ENCODE measurements around the gene GPR146.
A peak's percentile ranks its signal among the peaks of the same experiment; 100 is the strongest.

GPR146 gene

GRCh38 chr7:1100834-1101562 is 56.7 kb downstream of the GPR146 start:
- Mint-ChIP-seq H3K9me3 (peaks cover 3% of the 10 kb centered on the region), H3K27me3 (no peaks in the 10 kb centered on the region), H3K36me3 (ENCODE audit: low read depth) (peaks cover 13% of the 10 kb centered on the region), H3K4me1 (ENCODE audit: low read depth) (peaks cover 25% of the 10 kb centered on the region), H3K4me3 (no peak overlapping the region), H3K27ac (no peak overlapping the region)

- no peak overlapping the region for H3K27ac Mint-ChIP-seq
- peaks cover 13% of the 10 kb centered on the region for H3K36me3 Mint-ChIP-seq (ENCODE audit: low read depth)
- no peak overlapping the region for H3K4me3 Mint-ChIP-seq
- peaks cover 25% of the 10 kb centered on the region for H3K4me1 Mint-ChIP-seq (ENCODE audit: low read depth)
- H3K27me3 Mint-ChIP-seq = no peaks in the 10 kb centered on the region
- H3K9me3 Mint-ChIP-seq = peaks cover 3% of the 10 kb centered on the region
These were observed 57.5 kb downstream of the GPR146 start for GRCh38 chr7:1101563-1102431.

- H3K4me3 Mint-ChIP-seq = peak overlapping the region; percentile 32
- H3K9me3 Mint-ChIP-seq = peaks cover 1% of the 10 kb centered on the region
- no peaks in the 10 kb centered on the region for H3K27me3 Mint-ChIP-seq
- H3K36me3 Mint-ChIP-seq (ENCODE audit: low read depth) = peaks cover 2% of the 10 kb centered on the region
- H3K4me1 Mint-ChIP-seq (ENCODE audit: low read depth) = peaks cover 25% of the 10 kb centered on the region
- H3K27ac Mint-ChIP-seq = peak overlapping the region; percentile 45
These were observed 58.9 kb downstream of the GPR146 start for GRCh38 chr7:1103009-1103788.

- Mint-ChIP-seq H3K36me3 (ENCODE audit: low read depth) (no peaks in the 10 kb centered on the region), H3K4me3 (peak overlapping the region; percentile 32), H3K27me3 (no peaks in the 10 kb centered on the region), H3K27ac (no peak overlapping the region), H3K4me1 (ENCODE audit: low read depth) (peaks cover 25% of the 10 kb centered on the region), H3K9me3 (no peaks in the 10 kb centered on the region)
These were observed 59.6 kb downstream of the GPR146 start for GRCh38 chr7:1103789-1104515.

- Mint-ChIP-seq H3K27me3 (no peaks in the 10 kb centered on the region), H3K36me3 (ENCODE audit: low read depth) (no peaks in the 10 kb centered on the region), H3K4me1 (ENCODE audit: low read depth) (peaks cover 25% of the 10 kb centered on the region), H3K9me3 (no peaks in the 10 kb centered on the region), H3K4me3 (no peak overlapping the region), H3K27ac (no peak overlapping the region)
These were observed 60.3 kb downstream of the GPR146 start for GRCh38 chr7:1104516-1105179.

- Mint-ChIP-seq H3K9me3 (no peaks in the 10 kb centered on the region), H3K27ac (no peak overlapping the region), H3K4me3 (no peak overlapping the region), H3K4me1 (ENCODE audit: low read depth) (peaks cover 25% of the 10 kb centered on the region), H3K27me3 (no peaks in the 10 kb centered on the region), H3K36me3 (ENCODE audit: low read depth) (no peaks in the 10 kb centered on the region)
These were observed 60.8 kb downstream of the GPR146 start for GRCh38 chr7:1105189-1105588.

- Mint-ChIP-seq H3K36me3 (ENCODE audit: low read depth) (no peaks in the 10 kb centered on the region), H3K27me3 (no peaks in the 10 kb centered on the region), H3K4me3 (no peak overlapping the region), H3K27ac (no peak overlapping the region), H3K9me3 (no peaks in the 10 kb centered on the region), H3K4me1 (ENCODE audit: low read depth) (peaks cover 25% of the 10 kb centered on the region)
These were observed 61.9 kb downstream of the GPR146 start for GRCh38 chr7:1106063-1106792.

- Mint-ChIP-seq H3K4me3 (no peak overlapping the region), H3K9me3 (no peaks in the 10 kb centered on the region), H3K27ac (no peak overlapping the region), H3K27me3 (no peaks in the 10 kb centered on the region), H3K36me3 (ENCODE audit: low read depth) (no peaks in the 10 kb centered on the region), H3K4me1 (ENCODE audit: low read depth) (peaks cover 25% of the 10 kb centered on the region)
These were observed 62.6 kb downstream of the GPR146 start for GRCh38 chr7:1106793-1107421.

GRCh38 chr7:1108264-1108920 is 64.0 kb downstream of the GPR146 start:
- Mint-ChIP-seq H3K27ac (no peak overlapping the region), H3K27me3 (no peaks in the 10 kb centered on the region), H3K4me1 (ENCODE audit: low read depth) (peaks cover 13% of the 10 kb centered on the region), H3K9me3 (no peaks in the 10 kb centered on the region), H3K4me3 (no peak overlapping the region), H3K36me3 (ENCODE audit: low read depth) (no peaks in the 10 kb centered on the region)
